ENCODE measurements around the gene PPP2R2B.

DNA sequence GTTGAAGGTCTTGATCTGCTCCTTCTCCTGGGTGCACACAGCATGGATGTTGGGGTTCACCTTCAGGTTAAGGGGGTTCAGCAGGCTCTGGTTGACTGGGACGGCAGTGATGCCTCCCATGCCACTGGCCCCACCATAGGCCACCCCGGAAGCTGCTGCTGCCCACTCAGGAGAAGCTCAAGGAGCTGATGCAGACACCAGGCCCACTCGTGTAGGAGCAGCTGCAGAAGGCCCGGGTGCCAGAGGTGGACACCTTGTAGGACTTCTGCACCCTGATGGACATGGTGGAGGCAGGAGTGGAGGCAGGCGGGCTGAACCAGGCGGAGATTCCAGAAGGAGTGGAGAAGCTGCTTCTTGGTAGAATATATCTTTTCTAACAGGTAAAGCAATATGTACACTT, 171.2 kb downstream of the PPP2R2B start:
- no peak for TF ChIP-seq RAD21 (IDR thresholded peaks at IDR 0.05; ENCODE audit: low read depth)
- no peak for TF ChIP-seq TEAD4 (IDR thresholded peaks at IDR 0.05)
- no peak for TF ChIP-seq YY1 (IDR thresholded peaks at IDR 0.05; ENCODE audit: low read depth)
- TF ChIP-seq EP300 (IDR thresholded peaks at IDR 0.05; ENCODE audit: borderline replicate concordance) = no peak
- no peak for TF ChIP-seq TCF12 (IDR thresholded peaks at IDR 0.05; ENCODE audit: low read depth)
- TF ChIP-seq TAF1 (IDR thresholded peaks at IDR 0.05; ENCODE audit: low read depth) = no peak
- TF ChIP-seq MAX (IDR thresholded peaks at IDR 0.05) = no peak
- TF ChIP-seq, protein P1, sequence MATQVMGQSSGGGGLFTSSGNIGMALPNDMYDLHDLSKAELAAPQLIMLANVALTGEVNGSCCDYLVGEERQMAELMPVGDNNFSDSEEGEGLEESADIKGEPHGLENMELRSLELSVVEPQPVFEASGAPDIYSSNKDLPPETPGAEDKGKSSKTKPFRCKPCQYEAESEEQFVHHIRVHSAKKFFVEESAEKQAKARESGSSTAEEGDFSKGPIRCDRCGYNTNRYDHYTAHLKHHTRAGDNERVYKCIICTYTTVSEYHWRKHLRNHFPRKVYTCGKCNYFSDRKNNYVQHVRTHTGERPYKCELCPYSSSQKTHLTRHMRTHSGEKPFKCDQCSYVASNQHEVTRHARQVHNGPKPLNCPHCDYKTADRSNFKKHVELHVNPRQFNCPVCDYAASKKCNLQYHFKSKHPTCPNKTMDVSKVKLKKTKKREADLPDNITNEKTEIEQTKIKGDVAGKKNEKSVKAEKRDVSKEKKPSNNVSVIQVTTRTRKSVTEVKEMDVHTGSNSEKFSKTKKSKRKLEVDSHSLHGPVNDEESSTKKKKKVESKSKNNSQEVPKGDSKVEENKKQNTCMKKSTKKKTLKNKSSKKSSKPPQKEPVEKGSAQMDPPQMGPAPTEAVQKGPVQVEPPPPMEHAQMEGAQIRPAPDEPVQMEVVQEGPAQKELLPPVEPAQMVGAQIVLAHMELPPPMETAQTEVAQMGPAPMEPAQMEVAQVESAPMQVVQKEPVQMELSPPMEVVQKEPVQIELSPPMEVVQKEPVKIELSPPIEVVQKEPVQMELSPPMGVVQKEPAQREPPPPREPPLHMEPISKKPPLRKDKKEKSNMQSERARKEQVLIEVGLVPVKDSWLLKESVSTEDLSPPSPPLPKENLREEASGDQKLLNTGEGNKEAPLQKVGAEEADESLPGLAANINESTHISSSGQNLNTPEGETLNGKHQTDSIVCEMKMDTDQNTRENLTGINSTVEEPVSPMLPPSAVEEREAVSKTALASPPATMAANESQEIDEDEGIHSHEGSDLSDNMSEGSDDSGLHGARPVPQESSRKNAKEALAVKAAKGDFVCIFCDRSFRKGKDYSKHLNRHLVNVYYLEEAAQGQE (IDR thresholded peaks at IDR 0.05; ENCODE audit: low read depth) = no peak
- no peak for TF ChIP-seq USF1 (IDR thresholded peaks at IDR 0.05)
